Measurements from ENCODE around the gene SHC2.

The SHC2 gene

DNA sequence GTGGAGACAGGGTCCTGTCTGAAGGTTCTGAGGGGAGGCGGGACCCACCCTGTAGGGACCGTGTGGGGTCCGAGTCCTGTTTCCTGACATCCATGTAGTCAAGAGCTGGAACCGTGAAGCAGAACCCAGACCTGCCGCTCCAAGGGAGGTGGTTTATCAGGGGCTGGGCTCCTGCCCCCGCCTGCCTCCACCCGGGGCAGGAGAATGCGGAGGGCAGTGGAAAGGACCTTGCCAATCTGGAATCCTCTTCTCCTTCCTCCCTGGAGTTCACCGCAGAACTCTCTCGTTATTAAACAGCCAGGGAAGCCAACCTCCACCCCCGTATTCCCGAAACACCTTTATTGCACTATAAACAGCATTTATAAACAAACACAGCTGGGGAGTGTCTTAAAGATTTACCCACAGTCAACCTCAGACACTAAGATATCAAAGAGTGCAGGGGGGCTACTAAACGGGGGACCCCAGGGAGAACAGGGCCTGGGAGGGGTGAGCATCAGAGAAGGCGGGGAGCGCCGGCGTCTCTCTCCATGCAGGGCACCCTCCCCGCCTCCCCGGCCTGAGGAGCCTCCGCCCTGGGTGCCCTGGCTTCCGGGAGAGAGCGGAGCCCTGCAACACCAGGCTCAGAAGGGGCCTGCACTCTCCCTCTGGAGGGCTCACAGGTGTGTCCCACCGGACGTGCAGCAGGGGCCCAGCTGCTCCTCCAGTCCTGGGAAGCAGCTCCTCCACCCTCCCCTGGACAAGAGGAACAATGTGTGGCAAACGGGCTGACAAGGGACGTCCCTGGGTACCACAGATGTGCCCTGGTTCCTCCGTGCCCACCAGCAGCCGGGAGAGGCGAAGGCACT is 55.5 kb downstream of the SHC2 start:
- Histone ChIP-seq H3K9ac (ENCODE audit: insufficient read length) (no peak overlapping the region), H3K36me3 (ENCODE audit: insufficient read depth, low read length) (no peaks in the 10 kb centered on the region), H3K9me3 (ENCODE audit: low read depth, low read length) (no peaks in the 10 kb centered on the region), H3K27ac (no peak overlapping the region), H3K4me3 (no peak overlapping the region)
- no peak for DNase-seq (ENCODE audit: low read depth, low spot score)
- TF ChIP-seq POLR2AphosphoS5 (IDR thresholded peaks at IDR 0.05; ENCODE audit: borderline replicate concordance, low read depth, low read length), result no peak
- no peak for TF ChIP-seq FOXP2 (optimal IDR thresholded peaks at IDR 0.05; ENCODE audit: control extremely low read depth, extremely low read length, insufficient read depth)
- TF ChIP-seq EZH2 (IDR thresholded peaks at IDR 0.05), result no peak

DNA sequence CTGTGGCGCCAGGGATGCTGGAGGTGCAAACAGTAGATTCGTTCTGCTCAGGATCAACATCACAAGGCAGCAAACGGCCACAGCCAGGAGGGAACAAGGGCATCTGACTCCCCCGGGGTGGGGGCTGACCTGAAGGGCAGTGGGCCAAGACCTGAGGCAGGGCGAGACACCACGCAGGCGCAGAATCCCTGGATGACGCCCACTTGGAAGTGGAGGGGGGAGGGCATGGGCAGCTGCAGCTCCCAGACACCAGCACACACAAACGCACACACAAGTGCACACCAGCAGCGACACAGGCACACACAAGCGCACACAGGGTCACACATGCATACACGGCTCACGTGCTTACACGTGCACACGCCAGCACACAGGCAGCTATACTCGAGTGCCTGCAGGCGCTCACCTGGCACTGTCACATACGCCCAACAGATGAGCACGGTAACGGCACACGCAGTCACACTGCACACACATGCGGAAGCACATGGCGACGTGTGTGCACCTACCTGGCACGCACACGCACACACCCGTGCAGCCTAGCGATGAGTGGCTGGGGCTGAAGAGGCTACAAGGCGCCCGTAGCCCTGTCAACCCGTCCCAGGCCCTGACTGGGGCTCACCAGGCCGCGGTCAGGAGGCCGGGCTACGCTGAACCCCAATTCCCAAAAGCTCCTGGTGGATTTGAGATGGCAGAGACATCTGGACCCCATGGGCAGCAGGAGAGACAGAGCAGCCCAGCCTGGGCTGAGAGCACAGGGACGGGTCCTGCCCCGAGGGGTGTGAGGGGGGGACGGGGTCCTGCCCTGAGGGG is 57.4 kb downstream of the SHC2 start:
- TF ChIP-seq POLR2AphosphoS5 (IDR thresholded peaks at IDR 0.05; ENCODE audit: borderline replicate concordance, low read depth, low read length), result no peak
- no peak for TF ChIP-seq FOXP2 (optimal IDR thresholded peaks at IDR 0.05; ENCODE audit: control extremely low read depth, extremely low read length, insufficient read depth)
- no peak for TF ChIP-seq EZH2 (IDR thresholded peaks at IDR 0.05)
- no peak overlapping the region for H3K9ac ChIP-seq (ENCODE audit: insufficient read length)
- H3K4me3 ChIP-seq, result no peak overlapping the region
- DNase-seq (ENCODE audit: low read depth, low spot score), result no peak
- no peaks in the 10 kb centered on the region for H3K9me3 ChIP-seq (ENCODE audit: low read depth, low read length)
- no peak overlapping the region for H3K27ac ChIP-seq
- H3K36me3 ChIP-seq (ENCODE audit: insufficient read depth, low read length), result no peaks in the 10 kb centered on the region

DNA sequence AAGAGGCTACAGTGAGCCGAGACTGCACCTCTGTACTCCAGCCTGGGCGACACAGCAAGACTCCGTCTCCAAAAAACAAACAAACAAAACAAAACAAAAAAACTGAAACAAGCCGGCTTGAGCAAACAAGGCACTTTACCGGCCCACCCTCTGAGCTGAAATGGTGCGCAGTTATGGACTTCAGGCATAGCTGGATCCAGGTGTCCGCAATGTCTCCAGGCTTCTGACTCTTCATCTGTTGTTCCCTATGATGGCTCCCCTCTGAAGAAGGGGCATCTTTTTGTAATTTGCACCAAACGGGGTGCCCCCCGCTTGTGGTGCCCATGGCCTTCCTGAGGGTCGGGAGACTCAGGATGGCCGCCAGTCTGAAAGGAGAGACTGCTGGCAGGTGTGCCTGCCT is 58.0 kb downstream of the SHC2 start:
- DNase-seq (ENCODE audit: low read depth, low spot score), result no peak
- Histone ChIP-seq H3K27ac (no peak overlapping the region), H3K9me3 (ENCODE audit: low read depth, low read length) (no peaks in the 10 kb centered on the region), H3K9ac (ENCODE audit: insufficient read length) (no peak overlapping the region), H3K4me3 (no peak overlapping the region), H3K36me3 (ENCODE audit: insufficient read depth, low read length) (no peaks in the 10 kb centered on the region)
- TF ChIP-seq FOXP2 (optimal IDR thresholded peaks at IDR 0.05; ENCODE audit: control extremely low read depth, extremely low read length, insufficient read depth) (no peak), POLR2AphosphoS5 (IDR thresholded peaks at IDR 0.05; ENCODE audit: borderline replicate concordance, low read depth, low read length) (no peak), EZH2 (IDR thresholded peaks at IDR 0.05) (no peak)

DNA sequence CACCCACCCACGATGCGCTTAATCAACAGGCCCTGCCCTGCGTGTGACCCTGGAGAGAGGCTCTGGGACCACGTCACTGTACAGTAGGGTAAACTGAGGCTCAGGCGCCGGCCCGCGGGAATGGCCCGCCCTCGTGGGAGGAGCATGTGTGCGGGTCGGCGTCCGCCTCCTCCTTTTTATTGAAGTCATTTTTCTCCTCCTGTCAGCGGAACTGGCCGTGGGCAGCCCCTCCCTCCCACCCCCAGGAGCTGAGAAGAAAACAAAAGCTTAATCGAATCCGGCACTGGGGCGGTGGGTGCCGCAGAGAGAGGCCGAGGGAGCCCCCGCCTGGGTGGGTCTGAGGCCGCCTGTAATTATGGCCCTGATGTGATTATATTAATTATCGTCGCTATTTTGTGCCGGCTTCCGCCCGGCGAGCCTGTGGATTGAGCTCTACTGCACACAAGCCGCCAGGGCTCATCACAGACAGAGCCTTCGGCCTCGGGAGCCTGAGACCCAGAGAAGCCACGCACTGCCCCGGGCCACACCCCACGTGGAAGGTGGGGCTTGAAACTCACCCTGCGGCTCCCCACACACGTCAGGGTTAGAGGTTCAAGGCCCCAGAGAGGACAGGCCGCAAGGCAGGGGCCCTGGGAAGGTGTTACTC is 58.8 kb downstream of the SHC2 start:
- DNase-seq (ENCODE audit: low read depth, low spot score), result no peak
- TF ChIP-seq POLR2AphosphoS5 (IDR thresholded peaks at IDR 0.05; ENCODE audit: borderline replicate concordance, low read depth, low read length) (no peak), FOXP2 (optimal IDR thresholded peaks at IDR 0.05; ENCODE audit: control extremely low read depth, extremely low read length, insufficient read depth) (no peak), EZH2 (IDR thresholded peaks at IDR 0.05) (no peak)
- no peak overlapping the region for H3K4me3 ChIP-seq
- no peak overlapping the region for H3K9ac ChIP-seq (ENCODE audit: insufficient read length)
- no peaks in the 10 kb centered on the region for H3K9me3 ChIP-seq (ENCODE audit: low read depth, low read length)
- no peaks in the 10 kb centered on the region for H3K36me3 ChIP-seq (ENCODE audit: insufficient read depth, low read length)
- H3K27ac ChIP-seq, result no peak overlapping the region

DNA sequence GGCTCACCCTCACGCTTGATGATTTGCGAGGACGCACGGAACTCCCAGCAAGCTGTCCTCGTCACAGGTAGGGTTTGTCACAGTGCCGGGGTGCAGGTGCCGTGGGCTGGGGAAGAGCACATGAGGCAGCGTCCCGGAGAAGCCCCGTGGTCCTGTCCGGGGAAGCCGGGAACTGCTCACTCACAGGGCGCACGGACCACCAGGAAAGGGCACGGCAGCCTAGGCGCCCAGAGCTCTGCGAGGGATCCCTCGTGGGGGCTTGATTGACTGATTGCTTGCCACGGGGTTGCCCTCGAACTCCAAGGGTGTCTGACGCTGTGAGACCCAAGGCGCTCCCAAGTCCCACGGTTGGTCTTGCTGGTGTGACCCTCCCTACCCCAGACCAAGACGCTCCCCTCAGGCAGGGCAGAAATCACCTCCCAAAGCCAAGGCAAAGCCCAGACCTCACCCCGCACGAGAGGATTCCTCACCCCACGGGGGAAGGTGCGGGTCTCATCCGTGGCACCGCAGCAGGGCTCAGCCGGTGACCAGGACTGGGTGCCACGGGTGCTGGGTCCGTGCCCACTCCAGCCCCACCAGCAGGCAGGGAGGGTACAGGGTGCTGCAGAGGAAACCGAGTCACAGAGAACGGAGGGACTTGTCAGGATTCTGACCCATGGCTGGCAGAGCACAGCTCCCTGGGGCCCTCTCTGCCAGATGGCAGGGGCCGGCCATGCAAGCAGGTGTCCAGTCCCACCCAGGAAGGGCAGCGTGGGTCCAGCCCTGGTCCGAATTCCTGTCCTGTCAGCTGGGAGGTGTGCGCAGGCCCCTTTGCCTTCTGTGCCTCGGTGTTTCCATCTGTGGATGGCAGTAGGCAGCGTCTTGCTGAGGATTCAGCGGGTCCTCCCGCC is 59.6 kb downstream of the SHC2 start:
- H3K27ac ChIP-seq, result no peak overlapping the region
- no peaks in the 10 kb centered on the region for H3K36me3 ChIP-seq (ENCODE audit: insufficient read depth, low read length)
- H3K9ac ChIP-seq (ENCODE audit: insufficient read length), result no peak overlapping the region
- DNase-seq (ENCODE audit: low read depth, low spot score), result no peak
- no peak overlapping the region for H3K4me3 ChIP-seq
- TF ChIP-seq EZH2 (IDR thresholded peaks at IDR 0.05), result no peak
- no peak for TF ChIP-seq POLR2AphosphoS5 (IDR thresholded peaks at IDR 0.05; ENCODE audit: borderline replicate concordance, low read depth, low read length)
- no peak for TF ChIP-seq FOXP2 (optimal IDR thresholded peaks at IDR 0.05; ENCODE audit: control extremely low read depth, extremely low read length, insufficient read depth)
- no peaks in the 10 kb centered on the region for H3K9me3 ChIP-seq (ENCODE audit: low read depth, low read length)

DNA sequence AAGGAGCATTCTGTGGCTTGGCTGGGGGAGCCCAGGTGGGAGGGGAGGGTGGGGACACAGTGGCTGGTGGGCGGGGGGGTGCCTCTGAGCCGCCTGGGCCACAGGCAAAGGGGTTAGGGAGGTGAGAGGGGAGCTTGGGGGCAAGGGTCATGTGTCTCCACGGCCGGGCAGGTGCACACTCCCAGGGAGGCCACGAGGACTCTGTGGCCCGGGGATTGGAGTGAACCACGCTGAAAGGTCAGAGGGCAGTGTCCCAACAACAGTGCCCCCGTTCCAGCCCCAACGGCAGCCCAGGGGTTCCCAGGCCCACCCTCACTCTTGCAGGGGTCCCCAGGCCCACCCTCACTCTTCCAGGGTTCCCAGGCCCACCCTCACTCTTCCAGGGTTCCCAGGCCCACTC is 61.5 kb downstream of the SHC2 start:
- no peak for TF ChIP-seq FOXP2 (optimal IDR thresholded peaks at IDR 0.05; ENCODE audit: control extremely low read depth, extremely low read length, insufficient read depth)
- no peak for TF ChIP-seq EZH2 (IDR thresholded peaks at IDR 0.05)
- no peak for TF ChIP-seq POLR2AphosphoS5 (IDR thresholded peaks at IDR 0.05; ENCODE audit: borderline replicate concordance, low read depth, low read length)
- H3K4me3 ChIP-seq, result no peak overlapping the region
- no peak for DNase-seq (ENCODE audit: low read depth, low spot score)
- no peak overlapping the region for H3K27ac ChIP-seq
- H3K9ac ChIP-seq (ENCODE audit: insufficient read length), result no peak overlapping the region
- H3K36me3 ChIP-seq (ENCODE audit: insufficient read depth, low read length), result no peaks in the 10 kb centered on the region
- no peaks in the 10 kb centered on the region for H3K9me3 ChIP-seq (ENCODE audit: low read depth, low read length)

DNA sequence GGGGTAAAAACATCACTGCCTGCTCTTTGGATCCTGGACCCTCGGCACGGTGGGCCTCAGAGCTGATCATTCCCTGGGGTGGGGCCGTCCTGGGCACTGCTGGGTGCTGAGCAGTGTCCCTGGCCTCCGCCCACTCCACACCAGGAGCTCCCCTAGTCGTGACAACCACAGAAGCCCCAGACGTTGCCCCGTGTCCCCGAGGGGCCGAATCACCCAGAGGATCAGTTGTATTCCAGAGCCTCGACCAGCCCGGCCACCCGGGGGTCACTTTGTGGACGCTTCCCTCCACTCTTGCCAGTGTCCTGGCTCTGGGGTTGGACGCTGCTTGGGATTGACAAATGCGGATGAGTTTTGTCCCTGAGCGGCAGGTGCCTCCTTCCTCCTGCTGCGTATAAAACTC is 62.1 kb downstream of the SHC2 start:
- no peak for DNase-seq (ENCODE audit: low read depth, low spot score)
- no peak overlapping the region for H3K27ac ChIP-seq
- no peaks in the 10 kb centered on the region for H3K9me3 ChIP-seq (ENCODE audit: low read depth, low read length)
- no peak overlapping the region for H3K9ac ChIP-seq (ENCODE audit: insufficient read length)
- H3K4me3 ChIP-seq, result no peak overlapping the region
- no peaks in the 10 kb centered on the region for H3K36me3 ChIP-seq (ENCODE audit: insufficient read depth, low read length)
- TF ChIP-seq EZH2 (IDR thresholded peaks at IDR 0.05) (no peak), POLR2AphosphoS5 (IDR thresholded peaks at IDR 0.05; ENCODE audit: borderline replicate concordance, low read depth, low read length) (no peak), FOXP2 (optimal IDR thresholded peaks at IDR 0.05; ENCODE audit: control extremely low read depth, extremely low read length, insufficient read depth) (no peak)

Measured in SK-N-MC (cell line).